ENCODE results near the gene LRFN5.

LRFN5 gene

DNA sequence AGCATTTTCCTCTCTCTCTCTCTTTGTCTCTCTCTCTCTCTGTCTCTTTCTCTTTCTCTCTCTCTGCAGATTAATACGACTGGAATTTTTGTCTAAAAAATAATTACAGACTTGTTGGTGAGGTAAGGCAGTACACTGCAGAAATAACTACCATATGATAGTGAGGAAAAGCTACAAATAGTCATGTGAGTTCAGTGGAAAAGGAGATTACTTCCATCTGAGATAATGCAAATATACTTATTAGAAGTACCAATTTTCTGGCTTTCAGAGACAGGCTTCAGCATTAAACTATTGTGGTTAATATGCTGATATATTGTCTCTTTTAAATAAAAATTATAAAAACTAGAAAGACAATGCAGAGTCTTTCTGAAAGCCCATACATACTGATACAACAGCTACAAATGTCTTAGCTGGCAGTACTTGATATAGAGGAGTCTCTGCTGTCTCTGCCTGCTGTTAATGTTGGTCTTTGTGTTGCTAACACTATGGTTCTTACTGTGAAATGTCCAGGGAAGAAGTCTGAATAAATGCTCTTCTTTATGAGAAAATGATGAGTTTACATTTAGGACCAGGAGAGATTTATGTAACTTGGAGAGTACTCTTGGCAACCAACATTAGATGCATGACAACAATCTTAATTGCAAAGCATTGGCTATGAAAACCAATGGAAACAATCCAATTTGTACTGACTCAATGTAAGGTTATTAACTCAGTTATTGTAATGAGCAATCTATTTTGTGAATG, 167.0 kb downstream of the LRFN5 start:
- no peak for DNase-seq (ENCODE audit: low spot score)

DNA sequence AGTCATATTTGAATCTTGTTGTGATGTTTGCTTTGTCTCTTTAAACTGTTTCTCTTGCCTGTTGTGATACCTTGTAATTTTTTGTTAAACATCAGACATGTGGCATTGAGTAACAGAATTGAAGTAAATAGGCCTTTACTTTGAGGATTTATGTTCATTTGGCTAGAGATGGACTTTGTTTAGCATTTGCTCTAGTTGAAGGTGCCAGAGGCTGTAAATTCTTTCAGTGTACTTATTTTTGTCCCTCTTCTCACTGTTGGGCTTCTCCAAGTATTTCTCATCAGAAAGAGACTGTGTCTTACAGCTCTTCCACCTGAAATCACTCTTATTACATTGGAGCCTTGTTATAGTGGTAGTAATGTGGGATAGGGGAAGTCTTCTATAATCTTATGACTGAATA, 175.8 kb downstream of the LRFN5 start:
- DNase-seq (ENCODE audit: low spot score), result no peak

DNA sequence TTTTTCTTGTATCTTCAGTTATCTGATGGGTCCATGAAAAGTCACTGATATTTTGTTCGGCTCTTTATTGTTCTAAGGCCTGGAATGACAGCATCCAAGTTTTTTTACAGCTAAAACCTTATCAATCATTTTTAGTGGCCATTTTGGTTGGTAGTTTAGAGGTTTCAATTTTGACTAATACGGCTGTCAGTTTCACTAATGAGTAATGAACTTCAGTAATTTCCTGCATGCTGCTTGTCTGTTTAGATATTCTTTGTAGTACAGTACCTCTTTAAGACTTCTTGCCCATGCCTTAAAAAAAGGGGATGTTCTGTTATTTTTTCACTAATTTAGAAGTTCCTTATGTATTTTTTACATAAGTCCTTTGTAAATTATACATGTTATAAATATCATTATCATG, 176.7 kb downstream of the LRFN5 start:
- no peak for DNase-seq (ENCODE audit: low spot score)

DNA sequence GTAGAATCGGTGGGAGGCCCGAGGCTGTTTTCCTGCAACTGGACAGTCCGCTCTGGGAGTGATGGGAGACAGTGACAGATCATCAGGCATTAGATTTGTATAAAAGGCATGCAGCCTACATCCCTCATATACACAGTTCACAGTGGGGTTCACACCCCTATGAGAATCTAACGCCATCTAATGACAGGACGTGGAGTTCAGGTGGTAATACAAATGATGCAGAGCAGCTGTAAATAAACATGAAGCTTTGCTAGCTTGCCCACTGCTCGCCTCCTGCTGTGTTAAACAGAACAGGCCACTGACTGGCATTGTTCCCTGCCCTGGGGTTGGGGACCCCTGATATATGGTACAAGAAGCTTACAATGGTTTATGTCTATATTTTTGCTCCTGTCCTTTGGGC, 179.0 kb downstream of the LRFN5 start:
- DNase-seq (ENCODE audit: low spot score), result peak; percentile 12

DNA sequence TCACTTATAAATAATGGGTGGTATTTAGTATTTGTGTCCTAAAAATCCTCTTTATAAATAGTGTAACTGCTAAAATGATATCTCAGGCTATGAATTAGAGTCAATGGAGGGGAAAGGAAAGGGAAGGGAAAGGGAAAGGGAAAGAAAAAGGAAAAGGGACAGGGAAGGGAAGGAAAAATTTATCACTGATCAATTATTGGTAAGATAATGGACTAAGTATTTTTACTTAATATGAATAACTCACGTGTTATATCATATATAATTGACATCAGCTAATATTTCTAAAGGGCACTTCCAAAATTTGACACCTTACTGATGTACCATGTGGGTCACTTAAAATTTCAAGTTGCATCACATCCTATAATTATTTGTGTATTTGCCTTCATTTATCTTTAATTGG, 193.1 kb downstream of the LRFN5 start:
- no peak for DNase-seq (ENCODE audit: low spot score)

DNA sequence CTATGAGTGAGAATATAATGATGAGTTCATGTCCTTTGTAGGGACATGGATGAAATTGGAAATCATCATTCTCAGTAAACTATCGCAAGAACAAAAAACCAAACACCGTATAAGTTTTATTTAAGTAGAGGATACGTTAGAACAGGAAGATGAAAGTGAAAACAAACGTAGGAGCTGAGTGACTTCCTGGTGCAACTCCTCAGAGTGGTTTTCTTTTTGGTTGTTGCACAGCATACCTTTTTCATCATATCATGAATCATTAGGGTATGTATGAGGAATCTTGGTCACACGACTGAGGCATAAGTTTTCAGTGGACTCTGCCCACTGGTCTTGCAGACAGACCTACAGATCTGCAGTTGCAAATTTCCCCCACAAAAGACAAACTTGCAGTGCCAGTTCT, 199.0 kb downstream of the LRFN5 start:
- DNase-seq (ENCODE audit: low spot score), result no peak

DNA sequence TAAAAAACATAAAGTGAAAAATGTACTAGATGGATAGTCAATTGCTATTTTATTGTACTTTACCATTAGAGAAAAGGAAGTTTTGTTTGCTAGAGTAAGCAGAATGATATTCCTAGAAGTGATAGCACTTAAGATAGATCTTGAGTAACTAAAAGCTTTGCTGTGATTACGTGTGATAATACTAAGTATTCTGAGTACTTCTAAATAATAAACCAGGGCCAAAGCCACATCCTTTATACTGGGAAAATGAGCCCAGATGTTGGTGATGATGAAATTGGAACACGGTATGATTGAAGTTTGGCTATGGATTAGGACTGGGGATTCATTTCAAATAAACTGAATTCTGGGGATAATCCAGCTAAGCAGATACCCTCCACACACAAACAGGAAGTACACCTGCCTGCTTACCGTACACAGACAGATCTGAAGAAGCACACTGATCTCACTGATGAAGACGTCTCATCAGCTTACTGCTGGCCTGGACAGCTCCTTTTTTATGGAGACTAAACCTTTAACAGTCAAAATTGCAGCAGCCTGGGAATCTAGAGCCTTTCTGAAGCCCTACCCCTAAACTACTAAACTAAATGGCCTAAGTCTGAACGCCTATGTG, 199.8 kb downstream of the LRFN5 start:
- DNase-seq (ENCODE audit: low spot score), result no peak

DNA sequence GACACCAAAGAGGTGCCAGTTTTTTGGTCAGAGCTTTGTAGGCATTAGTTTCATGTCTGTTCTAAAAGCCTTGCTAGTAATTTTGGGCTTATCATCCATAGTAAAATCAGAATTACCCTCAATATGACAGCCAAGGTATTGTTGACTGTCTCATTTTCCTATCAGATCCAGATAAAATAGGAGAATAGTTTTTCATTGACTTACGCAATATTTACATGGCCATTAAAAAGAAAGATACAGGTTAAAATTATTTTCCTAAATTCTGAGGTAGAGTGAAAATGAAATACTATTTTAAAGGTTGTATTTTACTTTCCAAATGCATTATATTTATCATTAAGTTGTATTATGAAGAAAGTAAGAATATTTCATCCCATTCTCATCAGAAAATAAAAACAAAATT, 203.7 kb downstream of the LRFN5 start:
- no peak for DNase-seq (ENCODE audit: low spot score)

DNA sequence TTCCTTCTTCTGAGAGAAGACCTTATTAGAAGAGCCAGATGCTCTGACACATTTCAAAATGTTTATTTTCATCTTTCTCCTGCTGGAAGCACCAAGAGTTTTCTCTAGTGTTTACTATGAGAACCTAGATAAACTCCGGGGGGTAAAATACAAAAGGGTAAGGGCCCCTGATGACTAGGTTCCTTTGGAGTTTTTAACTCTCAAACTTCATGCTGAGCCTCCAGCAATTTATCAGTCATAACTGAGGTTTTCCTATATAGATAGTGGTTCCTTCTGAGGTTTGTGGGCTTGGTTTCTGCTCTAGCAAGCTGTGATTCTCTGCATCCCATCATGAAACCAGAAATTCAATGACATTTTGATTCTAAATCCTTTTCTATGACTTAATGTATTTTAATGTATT, 210.9 kb downstream of the LRFN5 start:
- DNase-seq (ENCODE audit: low spot score), result no peak

DNA sequence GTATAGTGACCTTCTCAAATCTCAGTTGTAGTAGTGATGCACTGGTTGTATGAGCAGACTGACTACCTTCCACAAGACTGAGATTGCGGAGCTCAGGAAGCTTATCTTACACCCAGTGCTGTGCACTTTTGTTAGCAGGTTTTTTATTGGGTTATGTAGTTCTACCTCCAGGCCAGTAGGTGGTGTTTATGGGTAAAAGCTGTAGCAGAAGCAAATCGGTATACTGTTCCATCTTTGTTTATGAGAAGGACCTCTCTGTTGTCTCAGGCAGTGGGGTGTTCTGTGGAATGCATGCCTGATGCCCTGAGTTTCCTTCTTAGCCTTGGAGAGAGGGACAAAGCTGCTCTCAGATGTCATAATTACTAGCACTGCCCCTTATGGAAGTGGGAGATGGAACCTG, 217.8 kb downstream of the LRFN5 start:
- no peak for DNase-seq (ENCODE audit: low spot score)

DNA sequence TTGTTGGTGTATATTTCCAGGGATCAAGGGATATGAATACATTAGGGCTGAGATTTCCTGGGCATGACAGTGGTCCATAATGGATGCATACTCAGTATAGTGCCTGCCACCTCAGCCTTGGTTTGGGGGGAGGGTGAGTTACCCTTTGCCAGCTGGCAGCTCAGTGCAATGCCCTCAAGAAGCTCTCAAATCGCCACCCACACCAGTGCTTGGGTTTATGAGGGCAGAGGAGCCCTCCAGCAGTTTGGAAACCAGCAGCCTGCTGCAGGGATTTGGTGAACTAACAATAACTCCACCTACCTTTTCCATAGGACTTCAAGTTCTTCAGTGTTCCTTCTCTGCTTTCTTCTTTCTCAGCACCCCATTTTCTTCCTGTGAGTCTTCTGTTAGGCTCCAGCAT, 218.9 kb downstream of the LRFN5 start:
- DNase-seq (ENCODE audit: low spot score), result no peak

DNA sequence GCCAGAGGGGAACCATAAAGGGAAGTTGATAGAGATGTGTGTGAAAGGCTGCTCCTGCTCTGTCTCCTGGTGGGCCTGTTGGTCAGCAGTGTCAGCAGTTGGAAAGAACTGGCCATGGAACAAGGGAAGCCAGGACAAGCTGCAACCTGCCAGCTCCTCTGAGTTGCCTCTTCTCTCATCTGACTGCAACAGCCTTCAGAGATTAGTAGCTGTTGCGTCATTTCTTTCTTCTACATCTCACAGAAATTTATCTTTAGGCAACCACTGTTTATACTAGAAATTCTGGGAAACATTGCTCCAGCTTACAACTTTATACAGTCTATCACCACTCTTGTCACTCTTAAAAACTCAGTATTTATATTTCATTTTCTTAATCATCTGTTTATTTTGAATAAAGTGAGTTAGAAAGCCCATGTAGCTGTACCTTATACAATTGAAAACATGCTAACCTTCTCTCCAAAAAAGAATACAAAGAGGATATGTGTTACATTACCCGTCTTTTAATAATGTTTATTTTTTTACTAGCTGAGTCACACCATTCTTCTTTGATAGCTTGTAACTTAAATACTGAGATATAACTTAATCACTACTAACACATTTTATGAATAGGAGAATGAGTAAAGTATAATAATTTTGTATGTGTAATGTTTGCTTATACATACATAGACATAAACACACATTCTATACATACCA, 224.2 kb downstream of the LRFN5 start:
- no peak for DNase-seq (ENCODE audit: low spot score)

DNA sequence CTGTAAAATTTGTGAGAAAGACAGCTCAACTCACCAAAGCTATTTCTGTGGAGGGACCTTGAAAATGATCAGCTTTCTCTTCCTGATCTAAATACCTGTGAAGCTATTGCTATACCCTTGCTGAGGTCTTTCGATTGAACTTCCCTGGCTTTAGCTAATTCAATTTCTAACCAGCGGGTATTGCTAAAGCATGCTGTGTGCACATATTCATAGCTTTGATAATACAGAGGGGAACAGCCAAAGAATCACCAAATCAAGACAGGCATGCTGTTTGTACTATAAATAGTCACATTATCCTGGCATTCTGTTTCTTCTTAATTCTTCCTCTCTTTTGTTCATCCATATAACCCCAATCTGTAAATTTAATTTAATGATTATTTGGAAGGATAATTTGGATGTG, 233.0 kb downstream of the LRFN5 start:
- DNase-seq (ENCODE audit: low spot score), result no peak

DNA sequence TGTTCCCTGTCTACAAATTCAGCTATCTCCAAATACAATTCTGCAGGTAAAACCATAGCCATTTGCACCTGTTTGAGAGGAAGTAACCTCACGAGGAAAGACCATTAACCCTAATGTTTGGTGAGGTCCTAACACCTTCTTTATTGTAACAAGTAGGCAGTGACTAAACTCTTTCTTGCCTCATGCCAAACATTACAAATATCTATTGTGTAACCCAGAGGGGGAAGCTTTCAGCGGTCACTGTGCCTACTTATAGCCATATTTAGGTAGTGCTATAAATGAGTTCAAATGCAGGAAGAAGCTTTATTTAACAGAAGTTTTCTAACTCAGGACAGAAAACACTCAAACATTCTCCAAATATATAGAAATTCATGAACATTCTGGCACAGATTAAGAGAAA, 252.7 kb downstream of the LRFN5 start:
- DNase-seq (ENCODE audit: low spot score), result no peak

DNA sequence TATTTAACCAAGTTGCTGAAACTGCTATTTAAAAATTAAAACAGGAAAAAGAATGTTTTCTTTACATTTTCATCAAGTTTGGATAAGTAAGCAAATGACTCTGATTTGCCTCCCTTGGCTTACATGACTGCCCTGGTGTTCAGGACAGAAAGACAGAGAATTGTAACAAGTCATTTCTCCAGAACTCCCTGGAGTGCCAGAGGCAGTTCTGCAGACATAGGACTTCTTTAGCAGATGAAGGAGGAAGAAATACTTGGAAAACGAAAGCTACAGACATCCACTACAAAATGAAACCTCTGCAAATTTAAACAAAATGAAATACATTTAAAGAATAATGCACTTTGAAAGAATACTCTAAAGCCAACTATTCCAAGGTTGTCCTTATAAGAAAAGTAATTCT, 253.9 kb downstream of the LRFN5 start:
- DNase-seq (ENCODE audit: low spot score), result no peak

DNA sequence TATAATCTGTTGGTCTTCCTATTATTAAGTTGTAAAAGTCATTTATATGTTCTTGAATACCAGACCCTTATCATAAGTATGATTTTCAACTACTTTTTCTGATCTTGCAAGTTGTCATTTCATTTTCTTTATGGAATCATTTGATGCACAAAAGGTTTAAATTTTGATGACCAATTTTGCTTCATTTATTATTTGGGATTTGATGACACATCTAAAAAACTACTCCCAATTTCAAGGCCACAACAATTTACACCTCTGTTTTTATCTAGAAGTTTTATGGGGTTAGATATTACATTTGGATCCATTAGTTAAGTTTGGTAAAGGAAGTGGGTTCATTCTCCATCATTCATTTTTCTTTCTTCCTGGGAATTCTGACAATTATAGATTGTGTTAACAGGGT, 259.2 kb downstream of the LRFN5 start:
- no peak for DNase-seq (ENCODE audit: low spot score)

DNA sequence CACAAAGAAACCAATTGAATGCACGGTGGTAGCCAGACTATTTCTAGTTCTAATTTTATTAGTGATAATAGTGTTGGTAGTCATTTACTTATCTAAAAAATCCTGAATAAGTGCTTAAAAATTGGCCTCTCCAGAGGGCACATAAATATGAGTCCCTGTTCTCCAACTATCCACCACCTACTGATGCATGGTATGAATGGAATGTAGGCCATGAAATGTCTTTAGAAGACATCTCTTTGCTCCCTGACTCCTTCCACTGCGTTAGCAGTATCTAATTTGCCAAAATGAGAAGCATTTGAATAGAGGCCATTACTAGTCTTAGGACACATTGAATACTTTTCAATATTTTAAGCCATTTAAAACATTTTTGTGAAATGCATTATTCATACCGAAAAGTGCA, 261.7 kb downstream of the LRFN5 start:
- peak; percentile 6 for DNase-seq (ENCODE audit: low spot score)

DNA sequence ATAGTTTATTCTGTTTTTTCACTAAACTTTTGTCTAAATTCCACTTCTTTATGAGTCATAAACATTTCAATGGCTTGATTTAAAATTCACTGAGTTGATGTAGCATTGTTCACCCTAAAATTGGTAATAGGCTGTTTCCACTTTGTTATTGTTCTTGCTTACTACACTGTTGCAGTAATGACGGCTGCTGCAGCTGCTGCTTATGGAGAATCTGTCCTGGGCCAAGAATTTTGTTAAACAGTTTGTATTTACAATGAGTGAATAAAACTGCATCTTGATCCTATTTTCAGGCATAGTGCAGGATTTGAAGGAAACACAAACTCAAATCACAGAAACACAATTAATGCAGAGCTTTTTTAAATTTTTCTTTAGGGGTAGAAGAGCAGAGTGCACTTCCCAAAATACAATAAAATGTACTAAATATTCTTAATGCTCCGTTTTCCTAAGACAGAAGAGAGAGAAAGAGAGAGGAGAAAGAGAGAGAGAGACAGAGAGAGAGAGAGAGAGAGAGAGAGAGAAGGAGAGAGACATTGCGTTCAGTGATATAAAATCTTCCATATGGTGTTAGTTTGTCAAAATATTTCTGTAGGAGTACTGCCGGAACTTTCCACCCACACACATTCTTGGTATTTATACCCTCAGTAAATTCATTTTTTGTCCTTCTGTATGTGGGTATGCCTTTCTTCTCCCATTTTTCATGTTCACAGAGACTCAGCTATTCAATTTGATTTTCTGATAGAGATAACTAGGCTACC, 266.4 kb downstream of the LRFN5 start:
- DNase-seq (ENCODE audit: low spot score), result no peak

DNA sequence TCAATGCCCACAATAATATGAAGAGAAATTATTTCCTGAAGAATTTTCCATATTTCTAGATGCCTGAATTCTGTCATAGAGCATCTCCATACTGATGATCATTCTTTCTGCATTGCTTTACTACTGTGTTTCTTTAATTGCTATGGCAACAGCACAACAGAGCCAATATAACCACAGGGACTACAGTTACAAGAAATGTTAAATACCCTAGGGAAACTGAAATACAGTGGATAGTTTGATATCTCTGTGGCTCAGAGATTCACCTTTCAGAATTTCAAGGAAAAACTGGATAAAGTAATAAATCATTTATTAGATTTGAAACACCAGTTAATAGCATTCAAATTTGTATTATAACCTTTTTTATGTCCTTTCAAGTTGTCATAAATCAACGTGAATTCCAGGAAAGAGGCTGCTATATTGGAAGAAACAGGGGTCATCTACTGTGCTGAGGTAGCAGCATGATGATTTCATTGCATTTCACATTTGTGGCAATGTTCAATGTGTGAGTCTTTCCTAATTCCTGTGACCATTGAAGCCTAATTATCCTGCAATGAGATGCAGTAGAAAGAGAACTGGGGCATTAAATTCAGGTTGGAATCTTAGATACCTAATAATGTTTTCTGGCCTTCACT, 267.1 kb downstream of the LRFN5 start:
- DNase-seq (ENCODE audit: low spot score), result peak; percentile 5

DNA sequence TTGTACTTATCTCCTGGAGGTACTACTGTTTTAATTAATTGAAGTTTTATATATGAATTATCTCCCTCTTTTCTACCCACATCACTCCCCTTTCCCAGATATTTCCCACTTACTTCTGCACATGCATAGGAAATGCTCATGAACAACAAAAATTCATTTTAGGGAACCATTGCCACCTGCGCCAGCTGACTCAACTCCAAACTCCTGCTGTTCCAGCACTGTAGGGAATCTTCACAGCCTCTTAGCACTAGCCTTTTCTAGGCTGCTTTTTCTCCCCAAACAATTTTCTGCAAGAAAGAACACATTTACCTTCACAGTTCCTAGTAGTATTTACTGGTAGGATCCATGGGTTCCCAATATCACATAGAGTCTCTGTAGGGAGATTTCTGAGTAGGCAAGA, 268.4 kb downstream of the LRFN5 start:
- DNase-seq (ENCODE audit: low spot score), result no peak

DNA sequence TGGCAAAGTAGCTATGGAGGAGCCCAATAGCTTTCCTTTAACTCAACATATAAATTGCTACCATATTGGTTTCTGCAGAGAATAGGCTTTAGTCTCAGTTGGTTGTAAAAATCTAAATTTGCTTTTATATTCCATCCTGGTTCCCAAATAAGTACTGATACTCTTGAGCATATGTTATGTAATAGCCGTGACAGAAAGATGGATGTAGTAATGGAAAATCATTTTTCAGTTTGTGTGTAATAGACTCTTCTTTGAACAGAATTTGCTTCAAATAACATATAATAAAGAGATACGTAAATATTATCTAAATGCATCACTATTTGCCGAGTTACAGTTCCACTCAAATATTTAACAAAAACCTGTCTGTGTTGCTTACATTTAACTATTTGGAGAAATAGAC, 271.6 kb downstream of the LRFN5 start:
- no peak for DNase-seq (ENCODE audit: low spot score)

DNA sequence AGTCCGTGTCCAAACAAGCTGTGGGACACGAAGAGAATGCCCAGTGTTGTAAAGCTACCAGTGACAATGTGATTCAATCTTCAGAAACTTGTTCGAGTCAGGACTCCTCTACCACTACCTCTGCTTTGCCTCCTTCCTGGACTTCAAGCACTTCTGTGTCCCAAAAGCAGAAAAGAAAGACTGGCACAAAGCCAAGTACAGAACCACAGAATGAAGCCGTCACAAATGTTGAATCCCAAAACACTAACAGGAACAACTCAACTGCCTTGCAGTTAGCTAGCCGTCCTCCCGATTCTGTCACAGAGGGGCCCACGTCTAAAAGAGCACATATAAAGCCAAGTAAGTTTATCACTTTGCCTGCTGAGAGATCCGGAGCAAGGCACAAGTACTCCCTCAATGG, 284.9 kb downstream of the LRFN5 start:
- DNase-seq (ENCODE audit: low spot score), result no peak

All from iPS-NIHi11 (cell line).